ENCODE results near the gene HSPB7.

DNA sequence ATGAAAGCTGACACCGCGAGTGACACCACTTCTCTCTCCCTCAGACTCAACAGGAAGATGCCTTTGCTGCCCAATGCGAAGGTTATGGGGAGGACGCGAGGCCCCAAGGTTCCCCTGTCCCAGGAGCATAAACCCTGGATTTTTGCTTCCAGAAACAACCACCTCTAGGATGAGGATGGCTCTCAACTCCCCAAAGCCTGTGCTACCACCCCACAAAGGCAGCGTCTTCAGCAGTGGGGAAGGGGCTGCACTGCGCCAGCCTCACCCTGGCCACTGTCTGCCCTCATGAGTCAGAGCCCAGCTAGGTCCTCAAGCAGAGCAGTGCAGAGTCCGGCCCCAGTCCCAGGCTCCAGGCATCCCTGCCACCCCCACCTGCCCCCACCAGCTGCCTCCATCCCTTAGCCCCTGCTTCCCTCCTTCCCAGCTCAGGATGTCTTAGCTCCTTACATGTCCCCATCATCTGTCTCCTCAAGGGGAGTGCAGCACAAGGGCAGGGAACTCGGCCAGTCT lies 20.7 kb downstream of the HSPB7 start:
- TF ChIP-seq POLR2AphosphoS5 (IDR thresholded peaks at IDR 0.05; ENCODE audit: low read depth, low read length) (no peak), TAF1 (IDR thresholded peaks at IDR 0.05; ENCODE audit: borderline replicate concordance, insufficient read depth, low read length) (no peak), REST (IDR thresholded peaks at IDR 0.05; ENCODE audit: insufficient read depth in 1 of 2, low read depth in 2 of 2, low read length in 2 of 2) (no peak)

All from PFSK-1 (cell line).